A549 (cell line): ENCODE data around the gene LYZL1.

ENCODE experiments used
- HMGXB4 ChIP-seq: fragments of 250-450 bp; sonication (Bioruptor Pico); IDR thresholded peaks from 2 replicates; pipeline ENCODE4 v1.5.0; 2021; ENCODE audit warnings: mild to moderate bottlenecking, moderate library complexity, borderline replicate concordance
- TF ChIP-seq, protein P1 (sequence below): fragments of >200 bp; sonication (Bioruptor Twin); formaldehyde crosslinking; IDR thresholded peaks from 3 replicates; pipeline ENCODE4 v1.5.1; 2016
- TF ChIP-seq, protein P2 (sequence below): fragments of 200-600 bp; sonication (generic); IDR thresholded peaks from 2 replicates; pipeline ENCODE4 v1.6.1; 2016; ENCODE audit warnings: antibody characterized with exemption, mild to moderate bottlenecking, moderate library complexity

GRCh38 chr10:29250066-29250465 is 38.8 kb upstream of the LYZL1 start:
- no peak for TF ChIP-seq HMGXB4 (CRISPR knock-in tag)
- TF ChIP-seq, protein P1, sequence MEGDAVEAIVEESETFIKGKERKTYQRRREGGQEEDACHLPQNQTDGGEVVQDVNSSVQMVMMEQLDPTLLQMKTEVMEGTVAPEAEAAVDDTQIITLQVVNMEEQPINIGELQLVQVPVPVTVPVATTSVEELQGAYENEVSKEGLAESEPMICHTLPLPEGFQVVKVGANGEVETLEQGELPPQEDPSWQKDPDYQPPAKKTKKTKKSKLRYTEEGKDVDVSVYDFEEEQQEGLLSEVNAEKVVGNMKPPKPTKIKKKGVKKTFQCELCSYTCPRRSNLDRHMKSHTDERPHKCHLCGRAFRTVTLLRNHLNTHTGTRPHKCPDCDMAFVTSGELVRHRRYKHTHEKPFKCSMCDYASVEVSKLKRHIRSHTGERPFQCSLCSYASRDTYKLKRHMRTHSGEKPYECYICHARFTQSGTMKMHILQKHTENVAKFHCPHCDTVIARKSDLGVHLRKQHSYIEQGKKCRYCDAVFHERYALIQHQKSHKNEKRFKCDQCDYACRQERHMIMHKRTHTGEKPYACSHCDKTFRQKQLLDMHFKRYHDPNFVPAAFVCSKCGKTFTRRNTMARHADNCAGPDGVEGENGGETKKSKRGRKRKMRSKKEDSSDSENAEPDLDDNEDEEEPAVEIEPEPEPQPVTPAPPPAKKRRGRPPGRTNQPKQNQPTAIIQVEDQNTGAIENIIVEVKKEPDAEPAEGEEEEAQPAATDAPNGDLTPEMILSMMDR: no peak
- TF ChIP-seq, protein P2, sequence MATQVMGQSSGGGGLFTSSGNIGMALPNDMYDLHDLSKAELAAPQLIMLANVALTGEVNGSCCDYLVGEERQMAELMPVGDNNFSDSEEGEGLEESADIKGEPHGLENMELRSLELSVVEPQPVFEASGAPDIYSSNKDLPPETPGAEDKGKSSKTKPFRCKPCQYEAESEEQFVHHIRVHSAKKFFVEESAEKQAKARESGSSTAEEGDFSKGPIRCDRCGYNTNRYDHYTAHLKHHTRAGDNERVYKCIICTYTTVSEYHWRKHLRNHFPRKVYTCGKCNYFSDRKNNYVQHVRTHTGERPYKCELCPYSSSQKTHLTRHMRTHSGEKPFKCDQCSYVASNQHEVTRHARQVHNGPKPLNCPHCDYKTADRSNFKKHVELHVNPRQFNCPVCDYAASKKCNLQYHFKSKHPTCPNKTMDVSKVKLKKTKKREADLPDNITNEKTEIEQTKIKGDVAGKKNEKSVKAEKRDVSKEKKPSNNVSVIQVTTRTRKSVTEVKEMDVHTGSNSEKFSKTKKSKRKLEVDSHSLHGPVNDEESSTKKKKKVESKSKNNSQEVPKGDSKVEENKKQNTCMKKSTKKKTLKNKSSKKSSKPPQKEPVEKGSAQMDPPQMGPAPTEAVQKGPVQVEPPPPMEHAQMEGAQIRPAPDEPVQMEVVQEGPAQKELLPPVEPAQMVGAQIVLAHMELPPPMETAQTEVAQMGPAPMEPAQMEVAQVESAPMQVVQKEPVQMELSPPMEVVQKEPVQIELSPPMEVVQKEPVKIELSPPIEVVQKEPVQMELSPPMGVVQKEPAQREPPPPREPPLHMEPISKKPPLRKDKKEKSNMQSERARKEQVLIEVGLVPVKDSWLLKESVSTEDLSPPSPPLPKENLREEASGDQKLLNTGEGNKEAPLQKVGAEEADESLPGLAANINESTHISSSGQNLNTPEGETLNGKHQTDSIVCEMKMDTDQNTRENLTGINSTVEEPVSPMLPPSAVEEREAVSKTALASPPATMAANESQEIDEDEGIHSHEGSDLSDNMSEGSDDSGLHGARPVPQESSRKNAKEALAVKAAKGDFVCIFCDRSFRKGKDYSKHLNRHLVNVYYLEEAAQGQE: no peak
